Sigmoid colon (tissue), 7 donors: ENCODE results near the gene PCBP3. TPM values are rescaled to one million over a fixed set of nuclear protein-coding genes. Genes with fewer than 3 reads are reported as not detected.

ENCODE experiments used
- DNase-seq: peaks from one replicate; pipeline ENCODE4 v3.0.0-alpha.2; 2019
- H3K27ac ChIP-seq, 4 donors: fragments of 200-600 bp; sonication (generic); one replicate each; pipeline ENCODE4 v1.5.1; 2016 to 2019; ENCODE audit warnings: mild to moderate bottlenecking in 1 of 4
- H3K27me3 ChIP-seq, 3 donors: fragments of 200-600 bp; sonication (generic); one replicate each; pipeline ENCODE4 v1.5.1; 2019; ENCODE audit warnings: mild to moderate bottlenecking in 1 of 3
- H3K36me3 ChIP-seq, 4 donors: fragments of 200-600 bp; sonication (generic); one replicate each; pipeline ENCODE4 v1.5.1; 2016 to 2019
- H3K4me1 ChIP-seq, 4 donors: fragments of 200-600 bp; sonication (generic); one replicate each; pipeline ENCODE4 v1.5.1; 2017 to 2019
- H3K4me3 ChIP-seq, 4 donors: fragments of 200-600 bp; sonication (generic); one replicate each; pipeline ENCODE4 v1.5.1; 2017 to 2019; ENCODE audit warnings: mild to moderate bottlenecking in 2 of 4, moderate library complexity in 1 of 4
- H3K9me3 ChIP-seq, 4 donors: fragments of 200-600 bp in 3 of 4; sonication (generic) in 3 of 4; one replicate each; pipeline versions ENCODE4 v1.5.1 to v1.6.1; 2013 to 2019
- CTCF ChIP-seq, 4 experiments: fragments of 450-650 bp in 3 of 4; fragments of 200-600 bp in 1 of 4; IDR thresholded peaks; one replicate each; pipeline ENCODE4 v1.5.1; 2016 to 2019; ENCODE audit warnings: antibody characterized with exemption in 4 of 4, mild to moderate bottlenecking in 3 of 4, moderate library complexity in 2 of 4
- EP300 ChIP-seq, 4 donors: sonication (generic); formaldehyde crosslinking; IDR thresholded peaks; one replicate each; pipeline ENCODE4 v1.6.1; 2017; ENCODE audit warnings: antibody characterized with exemption in 4 of 4
- POLR2A ChIP-seq, 2 donors: fragments of 450-650 bp; IDR thresholded peaks; one replicate each; pipeline ENCODE4 v1.6.1; 2016; ENCODE audit warnings: antibody characterized with exemption in 2 of 2, mild to moderate bottlenecking in 2 of 2, moderate library complexity in 2 of 2
- POLR2AphosphoS5 ChIP-seq, 4 donors: sonication (generic); formaldehyde crosslinking; IDR thresholded peaks; one replicate each; pipeline ENCODE4 v1.6.1; 2017; ENCODE audit warnings: antibody characterized with exemption in 4 of 4
- WGBS, 2 donors: extraction: QIAGEN DNeasy Blood & Tissue Kit; methylation state at CpG; one replicate each; pipeline ENCODE4 v1.1.7; 2013; 5-methylcytosine and 5-hydroxymethylcytosine counted together
- intact Hi-C: fragments of 100-400 bp; cut with DNase I; formaldehyde crosslinking; loops from one replicate; pipeline ENCODE4 v1.15.1; 2023
- polyA plus RNA-seq, 3 donors: library from polyadenylated mRNA; stranded (reverse); fragments of 200-250 nt; gene quantifications; one replicate each; pipeline ENCODE4 v1.2.3, GENCODE V29; 2013
- total RNA-seq, 4 donors: library from RNA; depleted of rRNA; stranded (reverse); fragments of >200 nt; gene quantifications; one replicate each; pipeline ENCODE4 v1.1.0, GENCODE V29; 2016
- donor health status: healthy with polysubstance abuse.
- donor health status: Bipolar disorder and iron deficiency.
- donor health status: healthy.

The PCBP3 gene
- total and polyA plus RNA-seq, 7 donors: 1.2 to 21.3 (median 8.2) TPM

- H3K36me3 ChIP-seq: no peaks in the 10 kb centered on the region
- WGBS, 2 donors: 73 to 76% methylated on average over 33 of the region's 33 CpGs
- TF ChIP-seq POLR2AphosphoS5 (IDR thresholded peaks at IDR 0.05) (peak in 3 of 4 donors; percentile 13 to 65 (median 34)), EP300 (IDR thresholded peaks at IDR 0.05) (no peak), POLR2A (IDR thresholded peaks at IDR 0.05) (no peak), CTCF (IDR thresholded peaks at IDR 0.05) (no peak)
- intact Hi-C loops: no loop called here
- DNase-seq: peak; percentile 91
- no peaks in the 10 kb centered on the region for H3K9me3 ChIP-seq
- H3K4me3 ChIP-seq: peak overlapping the region in 1 of 4 donors; percentile 15
- peak overlapping the region in 1 of 4 donors; percentile 20 for H3K27ac ChIP-seq
- H3K4me1 ChIP-seq: peaks cover 0 to 11% (median 9%) of the 10 kb centered on the region in 4 donors
- H3K27me3 ChIP-seq: peaks cover 0 to 6% (median 0%) of the 10 kb centered on the region in 3 donors
Measured at GRCh38 chr21:45874716-45875415, 231.3 kb downstream of the PCBP3 start.

- Histone ChIP-seq H3K27me3 (peaks cover 0 to 6% (median 0%) of the 10 kb centered on the region in 3 donors), H3K4me1 (peaks cover 0 to 15% (median 9%) of the 10 kb centered on the region in 4 donors), H3K9me3 (no peaks in the 10 kb centered on the region), H3K36me3 (no peaks in the 10 kb centered on the region), H3K27ac (peak overlapping the region in 1 of 4 donors; percentile 20), H3K4me3 (peak overlapping the region in 1 of 4 donors; percentile 15)
- 73 to 76% methylated on average over 6 of the region's 6 CpGs for WGBS, 2 donors
- no peak for TF ChIP-seq EP300 (IDR thresholded peaks at IDR 0.05)
- TF ChIP-seq POLR2AphosphoS5 (IDR thresholded peaks at IDR 0.05): no peak
- no peak for TF ChIP-seq POLR2A (IDR thresholded peaks at IDR 0.05)
- no peak for TF ChIP-seq CTCF (IDR thresholded peaks at IDR 0.05)
- intact Hi-C loops: no loop called here
- no peak for DNase-seq
Measured at GRCh38 chr21:45875416-45875760, 231.9 kb downstream of the PCBP3 start.

DNA sequence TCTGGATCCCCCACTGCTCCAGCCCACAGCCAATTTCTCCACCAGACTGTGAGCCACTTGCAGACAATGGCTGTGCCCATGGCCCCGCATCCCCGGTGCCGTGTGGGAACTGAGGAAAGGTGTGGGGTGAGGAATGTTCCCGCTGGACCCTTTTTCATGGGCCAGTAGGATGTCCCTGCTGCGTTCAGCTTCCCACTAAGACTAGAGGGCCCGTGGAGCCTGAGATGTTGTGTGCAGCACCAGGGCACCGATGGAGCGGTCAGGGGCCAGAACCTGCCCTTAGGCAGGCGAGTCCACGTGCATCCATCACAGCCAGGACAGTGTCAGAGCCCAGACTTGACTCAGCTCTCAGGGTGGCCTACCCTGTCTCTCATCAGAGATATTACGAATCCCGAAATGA is 232.4 kb downstream of the PCBP3 start:
- Histone ChIP-seq H3K27ac (peak overlapping the region in 1 of 4 donors; percentile 20), H3K4me3 (no peak overlapping the region), H3K9me3 (no peaks in the 10 kb centered on the region), H3K36me3 (no peaks in the 10 kb centered on the region), H3K27me3 (peaks cover 0 to 6% (median 0%) of the 10 kb centered on the region in 3 donors), H3K4me1 (peaks cover 0 to 17% (median 9%) of the 10 kb centered on the region in 4 donors)
- intact Hi-C loops: no loop called here
- DNase-seq: peak; percentile 55
- no peak for TF ChIP-seq POLR2A (IDR thresholded peaks at IDR 0.05)
- TF ChIP-seq CTCF (IDR thresholded peaks at IDR 0.05): no peak
- no peak for TF ChIP-seq POLR2AphosphoS5 (IDR thresholded peaks at IDR 0.05)
- 88 to 90% methylated on average over 12 of the region's 12 CpGs for WGBS, 2 donors

- Histone ChIP-seq H3K36me3 (no peaks in the 10 kb centered on the region), H3K27me3 (peaks cover 0 to 6% (median 0%) of the 10 kb centered on the region in 3 donors), H3K4me1 (peaks cover 0 to 17% (median 9%) of the 10 kb centered on the region in 4 donors), H3K27ac (no peak overlapping the region), H3K9me3 (no peaks in the 10 kb centered on the region), H3K4me3 (no peak overlapping the region)
- peak; percentile 62 for DNase-seq
- 72 to 82% methylated on average over 28 of the region's 28 CpGs for WGBS, 2 donors
- TF ChIP-seq POLR2AphosphoS5 (IDR thresholded peaks at IDR 0.05) (no peak), EP300 (IDR thresholded peaks at IDR 0.05) (no peak), POLR2A (IDR thresholded peaks at IDR 0.05) (no peak), CTCF (IDR thresholded peaks at IDR 0.05) (no peak)
- intact Hi-C loops: no loop called here
Measured at GRCh38 chr21:45876381-45877170, 233.1 kb downstream of the PCBP3 start.
